NCI-H345 (cell line): ENCODE results near the gene POLE.
"Not testable (repeated sequence)": the region's sequence is repeated elsewhere in the genome, so short reads cannot be mapped to it uniquely, and the experiment has no call there.

ENCODE experiments used
- DNase-seq: peaks from one replicate; lab custom pipeline; 2025; lab: John Stamatoyannopoulos, UW

Gene POLE

GRCh38 chr12:132614861-132615578 lies 72.1 kb downstream of the POLE start:
- DNase-seq = peak; percentile 85

GRCh38 chr12:132614029-132614428 lies 73.1 kb downstream of the POLE start:
- DNase-seq = no peak

GRCh38 chr12:132611620-132612019 lies 75.5 kb downstream of the POLE start:
- no peak for DNase-seq

- DNase-seq = peak; percentile 22
Measured at GRCh38 chr12:132610866-132611602, 76.1 kb downstream of the POLE start.

- no peak for DNase-seq
Measured at GRCh38 chr12:132610051-132610759, 76.9 kb downstream of the POLE start, which contains the start of gene LRCOL1. Gene LRCOL1 (minus strand): TSS chr12:132610582. CDS start chr12:132606251, 4,331 bp downstream.

GRCh38 chr12:132608231-132609171 lies 78.6 kb downstream of the POLE start:
- no peak for DNase-seq

GRCh38 chr12:132606927-132607326 lies 80.2 kb downstream of the POLE start:
- DNase-seq = no peak

- DNase-seq = no peak
Measured at GRCh38 chr12:132606466-132606865, 80.7 kb downstream of the POLE start.

GRCh38 chr12:132605892-132606291 lies 81.2 kb downstream of the POLE start:
- no peak for DNase-seq

GRCh38 chr12:132604668-132605441 lies 82.3 kb downstream of the POLE start:
- DNase-seq = no peak

GRCh38 chr12:132604151-132604618 lies 83.0 kb downstream of the POLE start:
- no peak for DNase-seq

- DNase-seq = no peak
Measured at GRCh38 chr12:132603240-132604150, 83.6 kb downstream of the POLE start.

- DNase-seq = peak; percentile 28
Measured at GRCh38 chr12:132602572-132603239, 84.4 kb downstream of the POLE start.

- DNase-seq = no peak
Measured at GRCh38 chr12:132601171-132601883, 85.8 kb downstream of the POLE start.

GRCh38 chr12:132600048-132601032 lies 86.8 kb downstream of the POLE start:
- peak; percentile 96 for DNase-seq

GRCh38 chr12:132599502-132599901 lies 87.6 kb downstream of the POLE start:
- not testable (repeated sequence) for DNase-seq
